HepG2 (cell line): Measurements from ENCODE around the gene RIT2. TPM values are rescaled to one million over a fixed set of nuclear protein-coding genes. Genes with fewer than 3 reads are reported as not detected.
A peak's percentile ranks its signal among the peaks of the same experiment; 100 is the strongest.

Experiments used
- ATAC-seq: fragments of 200-7000 bp; cut with Tn5 transposase; 3 replicates; pipeline ENCODE4 v1.9.1; 2020; ENCODE audit warnings: mild to moderate bottlenecking, moderate library complexity
- BruUV-seq: library from RNA; stranded (reverse); fragments of 400-500 nt; replicated peaks from 2 replicates; lab custom pipeline; 2021; lab: Mats Ljungman, UMichigan
- CTCF ChIA-PET: fragments of 300-600 bp; formaldehyde crosslinking; extraction: SDS; loops from one replicate; lab custom pipeline; 2021; ENCODE audit warnings: low total read pairs, inconsistent platforms, low intra/inter-chr PET ratio; lab: Yijun Ruan, JAX
- POLR2A ChIA-PET: fragments of 350-600 bp; sonication (Branson Sonifier 250); formaldehyde crosslinking; loops from one replicate; lab custom pipeline; 2020; ENCODE audit warnings: antibody characterized with exemption, inconsistent platforms; lab: Yijun Ruan, JAX
- DNase-seq: peaks from one replicate; pipeline ENCODE4 v3.0.0-alpha.2; 2015; ENCODE audit warnings: low spot score
- FAIRE-seq: peaks from 3 replicates; lab custom pipeline; 2011; peaks lifted over from hg19 to GRCh38; lab: Jason Lieb, UNC
- H2AFZ ChIP-seq: one replicate; pipeline ENCODE4 v1.6.1; 2011; ENCODE audit warnings: low read length, inconsistent platforms
- H3K27ac ChIP-seq: fragments of 300-600 bp; 3 replicates; pipeline ENCODE4 v1.8.0; 2011; ENCODE audit warnings: mixed run types, mild to moderate bottlenecking, mixed read lengths, low read length, inconsistent platforms; ENCODE audit not compliant: insufficient read depth; ENCODE audit errors: extremely low read length
- H3K27me3 ChIP-seq, 2 experiments: fragments of 200-600 bp in 1 of 2; 2 replicates in 1 of 2; 3 replicates in 1 of 2; pipeline versions ENCODE4 v1.6.0 to v1.8.0; 2011; ENCODE audit warnings: low read length in 2 of 2, mild to moderate bottlenecking in 2 of 2, moderate library complexity in 2 of 2, inconsistent platforms in 1 of 2; ENCODE audit not compliant: insufficient read depth in 2 of 2, control insufficient read depth in 1 of 2
- H3K36me3 ChIP-seq, 2 experiments: fragments of 200-600 bp in 1 of 2; replicated peaks in 1 of 2; 2 replicates in 1 of 2; 3 replicates in 1 of 2; pipeline versions ENCODE4 v1.5.1 to v1.8.0; 2011; ENCODE audit warnings: low read length in 2 of 2, inconsistent platforms in 1 of 2; ENCODE audit not compliant: insufficient read depth in 2 of 2, control insufficient read depth in 1 of 2
- H3K4me1 ChIP-seq: 2 replicates; pipeline ENCODE4 v1.5.1; 2012; ENCODE audit warnings: low read length, inconsistent platforms; ENCODE audit not compliant: insufficient read depth
- H3K4me2 ChIP-seq: 2 replicates; pipeline ENCODE4 v1.6.0; 2011; ENCODE audit warnings: low read depth, low read length, inconsistent platforms
- H3K4me3 ChIP-seq, 3 experiments: fragments of 200-600 bp in 1 of 3; sonication (generic), shearing (Covaris generic) in 1 of 3; replicated peaks in 1 of 3; 2 replicates each; pipeline ENCODE4 v1.5.1; 2011 to 2016; ENCODE audit warnings: low read length in 3 of 3, inconsistent platforms in 2 of 3, low read depth in 2 of 3, mild to moderate bottlenecking in 2 of 3, control low read depth in 1 of 3, mixed read lengths in 1 of 3; ENCODE audit not compliant: insufficient read depth in 1 of 3
- H3K79me2 ChIP-seq: one replicate; pipeline ENCODE4 v1.6.1; 2011; ENCODE audit warnings: low read length, inconsistent platforms; ENCODE audit not compliant: insufficient read depth
- H3K9ac ChIP-seq: 2 replicates; pipeline ENCODE4 v1.6.0; 2011; ENCODE audit warnings: mild to moderate bottlenecking, low read depth, low read length, inconsistent platforms; ENCODE audit not compliant: insufficient read depth
- H3K9me3 ChIP-seq: 2 replicates; pipeline ENCODE4 v1.5.1; 2012; ENCODE audit warnings: mild to moderate bottlenecking, low read length
- H4K20me1 ChIP-seq: 2 replicates; pipeline ENCODE4 v1.6.0; 2011; ENCODE audit warnings: inconsistent platforms, mild to moderate bottlenecking, low read length, moderate library complexity; ENCODE audit not compliant: insufficient read depth
- ARID2 ChIP-seq: sonication (generic); formaldehyde crosslinking; IDR thresholded peaks from 2 replicates; pipeline ENCODE4 v1.8.1; 2022; ENCODE audit warnings: mild to moderate bottlenecking, missing genetic modification reagents, borderline replicate concordance
- MAFK ChIP-seq, 2 experiments: IDR thresholded peaks in 1 of 2; conservative IDR thresholded peaks in 1 of 2; 2 replicates each; pipeline ENCODE4 v1.6.1; 2011; ENCODE audit warnings: improper control_type of control experiment in 2 of 2, low read length in 2 of 2
- SP4 ChIP-seq: sonication (generic); formaldehyde crosslinking; IDR thresholded peaks from 2 replicates; pipeline ENCODE4 v1.8.1; 2023; ENCODE audit warnings: mild to moderate bottlenecking, missing genetic modification reagents
- THRA ChIP-seq: sonication (generic); formaldehyde crosslinking; IDR thresholded peaks from 2 replicates; pipeline ENCODE4 v1.4.0; 2020; ENCODE audit warnings: missing genetic modification reagents, borderline replicate concordance
- TOPORS ChIP-seq: sonication (generic); formaldehyde crosslinking; IDR thresholded peaks from 2 replicates; pipeline ENCODE4 v1.8.0; 2023; ENCODE audit warnings: mild to moderate bottlenecking, missing genetic modification reagents
- ZBTB21 ChIP-seq: sonication (generic); formaldehyde crosslinking; IDR thresholded peaks from 2 replicates; pipeline ENCODE4 v1.4.0; 2020; ENCODE audit warnings: missing genetic modification reagents
- ZFP1 ChIP-seq: IDR thresholded peaks from 2 replicates; pipeline ENCODE4 v1.6.1; 2016
- ZNF34 ChIP-seq: sonication (generic); formaldehyde crosslinking; IDR thresholded peaks from 2 replicates; pipeline ENCODE4 v1.4.0; 2020; ENCODE audit warnings: mild to moderate bottlenecking, missing genetic modification reagents, borderline replicate concordance
- ZNF75D ChIP-seq: sonication (generic); formaldehyde crosslinking; IDR thresholded peaks from 2 replicates; pipeline ENCODE4 v1.8.1; 2023; ENCODE audit warnings: missing genetic modification reagents, mild to moderate bottlenecking, borderline replicate concordance
- ZNF878 ChIP-seq: sonication (generic); formaldehyde crosslinking; IDR thresholded peaks from 2 replicates; pipeline ENCODE4 v1.8.1; 2023; ENCODE audit warnings: mild to moderate bottlenecking, missing genetic modification reagents, moderate library complexity
- WGBS: methylation state at CpG from one replicate; pipeline ENCODE4 v1.1.6; 2017; ENCODE audit warnings: low lambda C conversion rate; 5-methylcytosine and 5-hydroxymethylcytosine counted together
- in situ Hi-C: cut with HindIII; loops from 2 replicates; pipeline ENCODE4 v1.10.0; 2017; ENCODE audit warnings: low pct_unique_long_range_greater_than_20kb; ENCODE audit not compliant: extremely low pct_ligation_motif_present
- intact Hi-C: fragments of 100-400 bp; cut with micrococcal nuclease; formaldehyde crosslinking; loops from one replicate; pipeline ENCODE4 v1.10.0; 2022; ENCODE audit not compliant: unreplicated experiment
- polyA plus RNA-seq, 8 experiments: library from polyadenylated mRNA; depleted of rRNA in 3 of 8; stranded (reverse) in 7 of 8; unstranded in 1 of 8; fragments of >200 nt; fragmentation: Illumina TruSeq in 4 of 8; extraction: Trizol in 4 of 8; gene quantifications; 2 replicates each; pipeline versions ENCODE4 v1.2.1 to v1.2.3, GENCODE V29; 2011 to 2016; ENCODE audit warnings: low read depth in 4 of 8, missing spikeins in 1 of 8, mixed read lengths in 1 of 8; ENCODE audit not compliant: insufficient read depth in 1 of 8
- total RNA-seq, 5 experiments: library from RNA; depleted of rRNA; stranded (reverse); fragments of >200 nt; fragmentation: Illumina TruSeq; extraction: Trizol; gene quantifications; 2 replicates each; pipeline ENCODE4 v1.2.3, GENCODE V29; 2016; ENCODE audit warnings: low read depth in 1 of 5
- TF ChIP-seq, protein P1 (sequence below): sonication (generic); formaldehyde crosslinking; IDR thresholded peaks from 2 replicates; pipeline ENCODE4 v1.4.0; 2020; ENCODE audit warnings: missing genetic modification reagents; ENCODE audit errors: not compliant biosample characterization

Gene RIT2
- total and polyA plus RNA-seq, 2 of the 13 experiments (the other 11 are each of a cell fraction or from before 2014, with no cell fraction given), result not detected

DNA sequence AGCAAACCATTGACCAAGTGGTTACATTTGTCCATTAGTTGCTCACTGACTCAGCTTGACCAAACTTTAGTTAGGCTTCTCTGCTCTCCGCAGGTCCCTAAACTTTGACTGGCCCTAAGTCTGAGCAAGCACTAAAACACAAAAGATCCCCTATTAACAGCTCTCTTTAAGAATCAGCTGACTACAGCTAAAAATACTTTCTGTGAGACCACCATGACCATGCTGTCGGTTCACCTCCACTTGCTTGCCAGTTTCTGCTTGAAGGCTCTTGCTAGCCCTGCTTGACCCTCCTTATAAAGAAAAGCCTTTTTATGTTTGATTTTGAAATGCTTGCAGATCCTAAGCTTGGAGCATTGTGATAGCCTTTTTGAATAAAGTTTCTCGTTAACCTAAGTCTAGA, 40.4 kb upstream of the RIT2 start:
- H3K9ac ChIP-seq, result no peak overlapping the region
- TF ChIP-seq ZNF75D, result no peak
- TF ChIP-seq MAFK (conservative IDR thresholded peaks at IDR 0.05 in 1 of 2, IDR thresholded peaks at IDR 0.05 in 1 of 2; ENCODE audit: low read length in 2 of 2), result peak; percentile 42 to 53; a peak in 2 of 4 replicates
- H3K36me3 ChIP-seq, result no peaks in the 10 kb centered on the region
- no peak for FAIRE-seq
- no peak overlapping the region for H3K27ac ChIP-seq
- intact Hi-C loops, result no loop called here
- H3K4me2 ChIP-seq, result no peak overlapping the region
- no TSS peak for BruUV-seq
- no peak for ATAC-seq
- no peaks in the 10 kb centered on the region for H3K79me2 ChIP-seq
- H3K9me3 ChIP-seq, result no peaks in the 10 kb centered on the region
- in situ Hi-C loops, result no loop called here
- ChIA-PET CTCF (no interaction called here), POLR2A (no interaction called here)
- no peak overlapping the region for H3K4me3 ChIP-seq
- 7% methylated on average over 3 of the region's 3 CpGs for WGBS
- no peak overlapping the region for H2AFZ ChIP-seq
- H3K4me1 ChIP-seq, result no peaks in the 10 kb centered on the region
- no peaks in the 10 kb centered on the region for H3K27me3 ChIP-seq
- no peaks in the 10 kb centered on the region for H4K20me1 ChIP-seq
- DNase-seq, result no peak

DNA sequence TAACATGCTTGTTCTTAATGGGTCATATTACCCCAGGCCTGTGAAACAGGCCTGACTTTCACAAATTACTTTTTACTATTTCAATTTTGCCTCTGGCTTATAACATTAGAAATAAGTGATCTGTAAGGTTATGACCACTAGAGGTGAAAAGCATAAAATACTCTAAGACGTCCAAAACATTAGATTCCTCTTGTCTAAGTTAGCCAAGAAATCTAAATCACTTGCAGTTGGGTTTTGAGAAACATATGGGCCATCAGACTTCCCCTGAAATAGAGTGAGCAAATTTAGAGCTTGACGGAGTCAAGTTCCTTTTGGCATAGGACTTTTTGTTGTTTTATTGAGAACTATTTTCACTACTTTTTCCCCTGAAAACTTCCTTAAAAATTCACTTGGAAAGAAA, 32.7 kb upstream of the RIT2 start:
- no peak overlapping the region for H3K9ac ChIP-seq
- H3K4me2 ChIP-seq, result no peak overlapping the region
- no peak overlapping the region for H2AFZ ChIP-seq
- H3K9me3 ChIP-seq, result no peaks in the 10 kb centered on the region
- in situ Hi-C loops (no loop called here), intact Hi-C loops (no loop called here)
- ATAC-seq (no peak), FAIRE-seq (no peak), DNase-seq (no peak)
- BruUV-seq, result no TSS peak
- 0% methylated on average over 2 of the region's 2 CpGs for WGBS
- H3K4me1 ChIP-seq, result no peaks in the 10 kb centered on the region
- no peaks in the 10 kb centered on the region for H4K20me1 ChIP-seq
- H3K27ac ChIP-seq, result no peak overlapping the region
- no peak overlapping the region for H3K4me3 ChIP-seq
- H3K27me3 ChIP-seq, result no peaks in the 10 kb centered on the region
- no peaks in the 10 kb centered on the region for H3K36me3 ChIP-seq
- ChIA-PET CTCF (no interaction called here), POLR2A (no interaction called here)
- no peaks in the 10 kb centered on the region for H3K79me2 ChIP-seq
- TF ChIP-seq THRA (CRISPR knock-in tag) (no peak), ZFP1 (no peak), TOPORS (CRISPR knock-in tag) (no peak), ZNF34 (CRISPR knock-in tag) (no peak), ARID2 (no peak), ZNF878 (CRISPR knock-in tag) (no peak), ZBTB21 (no peak), SP4 (CRISPR knock-in tag) (no peak)
- TF ChIP-seq, protein P1, sequence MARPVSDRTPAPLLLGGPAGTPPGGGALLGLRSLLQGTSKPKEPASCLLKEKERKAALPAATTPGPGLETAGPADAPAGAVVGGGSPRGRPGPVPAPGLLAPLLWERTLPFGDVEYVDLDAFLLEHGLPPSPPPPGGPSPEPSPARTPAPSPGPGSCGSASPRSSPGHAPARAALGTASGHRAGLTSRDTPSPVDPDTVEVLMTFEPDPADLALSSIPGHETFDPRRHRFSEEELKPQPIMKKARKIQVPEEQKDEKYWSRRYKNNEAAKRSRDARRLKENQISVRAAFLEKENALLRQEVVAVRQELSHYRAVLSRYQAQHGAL (CRISPR knock-in tag), result no peak
